HG03196 (cell line): ENCODE data around the gene VWC2L.

Experiments
- ATAC-seq: cut with Tn5 transposase; IDR thresholded peaks from one replicate; pipeline ENCODE4 v1.9.1; 2021; ENCODE audit not compliant: unreplicated experiment

VWC2L gene

GRCh38 chr2:214533541-214533940 lies 122.7 kb downstream of the VWC2L start:
- ATAC-seq: no peak

GRCh38 chr2:214536625-214537024 lies 125.8 kb downstream of the VWC2L start:
- ATAC-seq: no peak

GRCh38 chr2:214537929-214538328 lies 127.1 kb downstream of the VWC2L start:
- no peak for ATAC-seq

- no peak for ATAC-seq
These were observed 131.4 kb downstream of the VWC2L start for GRCh38 chr2:214542295-214542694.

DNA sequence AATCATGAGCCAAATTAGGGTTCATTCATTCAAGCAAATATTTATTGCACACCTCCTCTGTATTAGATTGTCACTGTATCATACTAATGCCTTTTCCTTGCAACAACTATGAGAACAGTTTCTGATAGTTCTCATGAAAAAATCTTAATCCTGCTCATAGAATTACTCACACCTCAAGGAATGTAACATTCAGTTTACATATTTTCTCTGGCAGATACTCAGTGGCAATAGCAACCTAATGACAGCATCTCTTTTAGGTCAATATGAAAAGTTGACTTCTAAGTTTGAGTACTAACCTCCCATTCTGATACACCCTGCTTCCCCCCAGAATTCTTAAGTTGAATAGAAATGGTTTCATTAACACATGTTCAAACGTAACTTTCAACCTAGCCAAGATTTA lies 132.0 kb downstream of the VWC2L start:
- no peak for ATAC-seq

- ATAC-seq: no peak
These were observed 132.6 kb downstream of the VWC2L start for GRCh38 chr2:214543386-214543955.

DNA sequence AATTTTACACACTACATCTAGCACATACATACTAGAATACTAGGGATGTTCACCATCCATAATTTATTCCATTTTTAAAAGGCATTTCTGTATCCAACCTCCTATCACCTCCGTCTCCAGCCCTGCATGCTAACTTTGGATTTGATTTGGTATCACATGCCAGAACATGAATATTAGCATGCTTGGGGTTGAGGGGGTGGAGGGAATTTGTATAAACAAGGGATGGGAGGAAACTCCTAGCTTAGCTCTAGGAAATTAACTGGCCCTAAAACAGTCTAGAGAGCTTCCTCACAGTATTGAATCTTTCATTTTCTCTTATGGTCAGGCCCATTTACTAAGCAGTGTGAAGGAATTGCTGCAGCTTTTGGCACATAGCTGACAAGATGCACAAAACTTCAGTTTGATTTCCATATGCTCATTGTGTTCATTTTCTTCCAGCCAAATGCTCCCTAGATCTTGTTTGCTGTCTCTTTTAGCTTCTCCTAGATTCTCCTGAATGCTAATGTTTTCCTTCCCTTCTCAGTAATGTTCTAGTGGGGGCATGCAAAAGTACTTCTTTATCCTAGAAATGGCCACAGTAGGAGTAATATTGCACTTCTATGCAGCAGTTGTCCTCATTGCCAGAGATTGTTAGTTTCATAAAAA lies 135.2 kb downstream of the VWC2L start:
- no peak for ATAC-seq

GRCh38 chr2:214547931-214548330 lies 137.1 kb downstream of the VWC2L start:
- no peak for ATAC-seq

DNA sequence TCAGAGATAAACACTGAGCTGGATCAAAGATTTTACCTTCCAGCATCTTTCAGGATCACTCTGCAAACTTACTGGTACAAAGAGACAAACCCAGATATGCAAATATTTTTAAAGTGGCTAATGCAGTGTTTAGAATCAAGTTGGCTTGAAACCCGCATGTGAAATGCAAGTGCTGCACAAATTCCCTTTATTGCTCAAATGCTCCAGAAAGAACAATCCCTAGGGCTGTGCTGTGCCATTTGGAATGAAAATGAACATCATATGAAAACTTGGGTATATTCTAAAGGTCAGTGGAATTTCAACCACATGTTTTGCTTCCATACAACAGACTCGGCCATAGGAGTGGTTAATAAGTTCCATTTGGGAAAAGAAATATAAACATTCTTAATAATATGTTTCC lies 139.1 kb downstream of the VWC2L start:
- ATAC-seq: no peak

GRCh38 chr2:214550786-214551185 lies 139.9 kb downstream of the VWC2L start:
- no peak for ATAC-seq

DNA sequence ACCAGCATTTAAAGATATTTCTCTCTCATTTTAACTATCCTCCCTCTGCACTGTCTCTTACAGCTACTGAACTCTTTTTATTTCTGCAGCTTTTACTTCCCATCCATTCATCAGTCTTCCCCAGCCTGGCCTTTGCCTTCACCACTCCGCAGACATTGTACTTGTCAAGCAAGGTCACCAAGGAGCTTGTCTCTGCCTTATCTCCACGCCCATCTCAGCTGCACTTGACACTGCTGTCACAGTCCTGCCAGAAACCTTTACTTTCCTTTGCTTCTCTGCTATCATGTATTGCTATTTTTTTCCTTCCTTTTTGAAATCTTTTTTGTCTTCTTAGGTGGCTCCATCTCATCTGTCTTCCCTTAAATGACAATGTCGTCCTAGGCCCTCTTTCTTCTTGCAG lies 147.0 kb downstream of the VWC2L start:
- no peak for ATAC-seq

DNA sequence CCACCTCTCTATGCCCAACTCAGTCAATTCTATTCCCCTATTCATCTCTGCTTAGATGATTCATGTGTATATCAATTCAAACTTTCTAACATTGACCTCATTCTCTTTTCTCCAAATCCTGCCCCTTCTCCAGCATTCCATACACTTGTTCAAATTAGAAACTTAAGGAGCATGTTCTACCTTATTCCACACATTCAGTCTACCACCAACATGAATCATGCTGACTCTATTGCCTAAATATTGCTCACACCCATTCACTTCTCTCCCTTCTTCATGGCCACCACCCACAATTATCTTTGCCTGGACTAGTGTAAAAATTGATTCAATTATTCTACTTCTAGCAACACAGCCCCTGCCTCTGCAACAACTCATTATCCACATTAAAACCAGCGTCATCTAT lies 147.5 kb downstream of the VWC2L start:
- ATAC-seq: no peak

- ATAC-seq: no peak
These were observed 149.3 kb downstream of the VWC2L start for GRCh38 chr2:214560176-214560575.

- ATAC-seq: no peak
These were observed 149.8 kb downstream of the VWC2L start for GRCh38 chr2:214560618-214561190.

- ATAC-seq: no peak
These were observed 154.4 kb downstream of the VWC2L start for GRCh38 chr2:214565246-214565645.

- no peak for ATAC-seq
These were observed 155.6 kb downstream of the VWC2L start for GRCh38 chr2:214566457-214566856.

GRCh38 chr2:214569419-214570035 lies 158.7 kb downstream of the VWC2L start:
- no peak for ATAC-seq

DNA sequence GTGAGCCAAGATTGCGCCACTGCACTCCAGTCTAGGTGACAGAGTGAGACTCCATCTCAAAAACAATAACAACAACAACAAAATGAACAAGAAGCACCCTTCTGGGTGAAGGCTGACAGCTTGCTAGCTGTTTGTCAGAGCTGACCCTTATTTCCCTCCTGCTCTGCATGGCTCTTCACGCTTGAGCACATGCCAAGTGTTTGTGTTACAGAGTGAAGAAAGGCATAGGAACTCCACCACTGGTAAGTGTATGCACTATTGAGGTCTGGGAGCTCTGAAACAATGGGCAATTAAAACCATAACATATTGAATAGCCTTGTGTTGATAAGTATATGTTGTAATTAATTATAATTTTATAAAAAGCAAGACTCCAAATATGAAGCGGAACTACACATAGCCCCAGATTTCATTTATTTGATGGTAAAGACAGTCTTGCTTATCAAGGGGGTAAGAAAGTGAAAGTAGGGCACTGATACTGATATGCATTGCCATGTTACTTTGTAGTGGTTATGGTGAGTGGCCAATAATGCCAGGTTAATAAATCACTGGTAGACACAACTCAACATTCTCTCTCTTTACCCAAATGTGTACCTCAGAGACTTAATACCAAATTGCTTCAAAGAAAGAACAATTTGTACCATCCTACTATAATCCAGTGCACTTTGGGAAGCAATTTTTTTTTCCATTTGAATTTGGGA lies 163.4 kb downstream of the VWC2L start:
- no peak for ATAC-seq

DNA sequence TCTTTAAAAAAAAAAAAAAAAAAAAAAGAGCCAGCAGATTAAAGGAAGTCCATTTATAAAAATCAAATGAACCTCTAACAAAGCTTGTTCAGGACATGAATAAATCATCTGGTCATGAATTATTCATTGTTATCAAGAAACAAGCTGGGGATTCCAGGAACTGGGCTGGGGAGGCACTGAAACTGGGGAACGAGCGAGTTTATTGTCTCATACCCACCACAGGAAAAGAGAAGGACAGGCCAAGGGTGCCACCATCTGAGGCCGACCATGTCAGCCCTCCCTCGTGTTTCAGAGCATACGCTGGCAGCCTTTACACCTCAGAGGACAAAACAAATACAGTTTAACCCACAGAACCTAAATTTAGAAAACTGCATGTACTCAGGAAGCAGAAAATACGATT lies 164.2 kb downstream of the VWC2L start:
- no peak for ATAC-seq

- no peak for ATAC-seq
These were observed 164.6 kb downstream of the VWC2L start for GRCh38 chr2:214575465-214575864.

GRCh38 chr2:214577769-214578168 lies 166.9 kb downstream of the VWC2L start:
- ATAC-seq: no peak

DNA sequence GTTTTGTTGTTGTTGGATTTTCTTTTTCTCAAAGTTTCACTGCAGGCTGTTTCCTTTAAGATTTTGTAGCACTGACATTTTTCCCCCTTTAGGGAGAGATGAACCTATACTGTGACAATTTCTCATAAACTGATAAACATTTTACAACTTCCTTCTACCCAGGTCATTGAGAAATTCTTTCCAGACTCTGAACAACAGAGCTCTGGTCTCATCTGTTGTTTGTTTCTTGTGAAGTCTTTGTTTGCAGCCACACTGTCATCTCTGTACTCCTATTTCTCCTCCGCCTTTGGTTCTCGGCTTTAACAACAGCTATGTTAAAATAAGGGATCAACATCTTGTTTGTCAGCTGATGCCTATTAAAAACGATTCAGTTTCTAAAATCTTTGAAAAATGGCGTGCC lies 167.6 kb downstream of the VWC2L start:
- ATAC-seq: no peak
